Middle frontal gyrus (tissue), 1 donor: Measurements from ENCODE around the gene CNOT6L.

Experiments used
- DNase-seq: peaks from one replicate; pipeline ENCODE4 v3.0.0-alpha.2; 2015; ENCODE audit warnings: low spot score; ENCODE audit errors: extremely low spot score

Gene CNOT6L

DNA sequence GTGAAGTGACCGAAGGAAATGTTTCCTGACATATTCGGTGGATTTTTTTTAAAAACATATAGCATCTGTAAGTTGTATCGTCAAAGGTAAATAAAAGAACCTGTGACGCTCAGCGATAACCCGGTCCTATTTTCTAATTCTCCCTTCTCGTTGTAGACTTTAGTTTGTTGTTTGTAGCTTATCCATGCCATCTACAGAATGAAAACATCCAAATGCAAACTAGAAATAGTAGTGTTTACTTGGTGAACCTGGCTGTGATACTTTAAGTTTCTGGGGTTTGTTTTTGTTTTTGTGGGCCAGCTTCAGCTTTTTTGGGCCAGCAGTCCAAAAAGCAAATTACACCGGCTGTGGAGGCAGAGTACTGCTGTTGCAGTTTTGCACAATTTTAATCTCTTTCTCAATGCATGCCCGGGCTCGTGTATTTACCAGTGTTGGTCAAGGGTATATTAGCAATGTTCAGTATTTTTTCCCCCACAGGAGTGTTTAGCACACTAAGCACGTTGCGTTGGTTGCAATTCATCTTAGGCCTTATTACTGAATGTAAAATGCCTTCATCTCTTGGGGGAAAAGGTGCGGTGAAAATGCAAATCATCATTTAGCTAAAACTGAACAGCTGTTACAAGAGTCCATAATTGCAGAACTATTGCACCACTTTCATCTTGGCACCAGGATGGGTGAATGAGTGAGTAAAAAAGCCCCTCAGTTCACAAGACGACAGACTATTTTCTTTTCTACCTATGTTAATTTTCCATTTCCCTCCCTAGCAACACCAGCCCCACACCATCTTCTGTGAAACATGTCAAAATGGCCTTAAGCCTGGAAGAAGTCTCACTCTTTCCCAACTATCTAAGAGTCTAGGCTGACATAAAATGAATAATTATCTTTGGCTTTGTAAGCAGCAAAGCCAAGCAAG lies 1.7 kb upstream of the CNOT6L start:
- DNase-seq: no peak

DNA sequence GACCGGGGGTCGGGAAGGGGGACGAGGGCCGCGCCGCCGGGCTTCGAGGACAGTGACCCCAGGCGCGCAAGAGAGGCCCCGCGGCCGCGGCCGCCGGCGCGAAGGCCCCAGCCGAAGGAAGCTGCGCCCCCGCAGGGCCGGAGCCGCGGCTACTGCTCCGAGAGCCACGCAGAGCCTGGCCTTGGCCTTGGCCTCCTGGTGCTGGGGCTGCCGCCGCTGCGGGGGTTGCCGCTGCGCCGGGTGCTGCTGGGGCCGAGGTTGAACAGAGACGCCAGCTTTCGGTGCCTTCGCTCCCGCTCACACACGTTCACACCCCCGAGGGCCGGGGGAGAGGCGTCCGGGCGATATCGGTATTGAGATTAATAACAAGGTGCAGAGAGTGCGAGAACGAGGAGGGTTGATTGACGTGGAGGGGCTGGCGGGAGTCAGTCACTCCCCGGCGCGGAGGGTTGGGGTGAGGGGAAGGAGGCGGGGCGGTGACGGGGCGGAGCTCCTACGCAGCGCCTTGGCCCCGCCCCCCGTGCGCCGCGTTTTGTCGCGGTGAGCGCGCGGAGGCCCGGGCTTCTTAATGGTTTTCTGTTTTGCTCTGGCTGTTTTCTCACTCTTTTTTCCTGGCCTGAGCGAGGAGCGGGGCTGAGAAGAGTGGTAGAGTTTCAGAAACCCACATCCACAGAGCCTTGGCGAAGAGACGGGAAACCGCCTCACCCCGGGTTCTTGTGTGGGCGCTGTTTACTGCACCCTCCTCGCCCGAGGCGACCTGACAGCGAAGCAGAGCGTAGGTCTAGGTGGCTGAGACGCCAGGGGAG lies 878 bp upstream of the CNOT6L start:
- DNase-seq: peak; percentile 91

DNA sequence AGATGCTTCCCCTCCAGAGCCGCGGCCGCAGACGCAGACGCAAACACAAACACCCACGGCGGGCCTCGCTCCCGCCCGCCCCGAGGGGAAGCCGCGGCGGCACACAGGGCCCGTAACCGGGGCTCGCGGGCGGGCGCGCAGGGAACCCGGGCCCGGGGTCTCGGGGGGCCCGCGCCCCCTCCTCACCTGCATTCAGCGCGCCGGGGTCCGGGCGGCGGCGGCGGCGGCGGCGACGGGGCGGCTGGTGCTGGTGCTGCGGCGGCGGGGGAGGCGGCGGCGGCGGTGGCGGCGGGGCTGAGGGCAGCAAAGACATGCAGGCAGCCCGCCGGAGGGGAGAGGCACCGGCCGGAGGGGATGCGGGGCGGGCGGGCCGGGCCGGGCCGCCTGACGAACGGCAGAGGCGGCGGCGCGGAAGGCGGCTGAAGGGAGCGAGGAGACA lies 255 bp upstream of the CNOT6L start:
- DNase-seq: no peak

DNA sequence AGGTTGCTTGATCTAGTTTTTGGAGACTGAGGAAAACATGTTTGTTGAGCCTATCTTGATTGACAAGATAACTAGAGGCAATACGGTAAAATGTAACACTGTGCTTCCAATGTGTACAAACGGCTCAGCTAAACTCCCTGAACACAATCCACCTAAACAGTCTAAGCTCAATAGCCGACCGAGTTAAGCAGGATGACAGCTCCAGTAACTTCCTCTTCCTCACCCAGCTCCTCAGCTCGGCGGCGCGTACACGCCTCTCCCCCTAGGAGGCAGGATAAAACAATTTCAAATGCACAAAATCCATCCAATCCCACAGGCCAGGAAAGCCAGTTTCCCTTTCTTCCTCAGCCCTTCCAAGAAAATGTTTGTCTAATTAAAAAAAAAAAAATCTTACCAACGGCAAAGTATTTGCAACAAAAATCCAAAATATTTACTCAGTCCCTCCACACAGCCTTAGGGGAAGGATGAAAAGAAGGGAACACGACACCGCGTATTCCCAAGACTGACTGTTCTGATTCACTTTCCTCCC lies 1.0 kb downstream of the CNOT6L start:
- no peak for DNase-seq

DNA sequence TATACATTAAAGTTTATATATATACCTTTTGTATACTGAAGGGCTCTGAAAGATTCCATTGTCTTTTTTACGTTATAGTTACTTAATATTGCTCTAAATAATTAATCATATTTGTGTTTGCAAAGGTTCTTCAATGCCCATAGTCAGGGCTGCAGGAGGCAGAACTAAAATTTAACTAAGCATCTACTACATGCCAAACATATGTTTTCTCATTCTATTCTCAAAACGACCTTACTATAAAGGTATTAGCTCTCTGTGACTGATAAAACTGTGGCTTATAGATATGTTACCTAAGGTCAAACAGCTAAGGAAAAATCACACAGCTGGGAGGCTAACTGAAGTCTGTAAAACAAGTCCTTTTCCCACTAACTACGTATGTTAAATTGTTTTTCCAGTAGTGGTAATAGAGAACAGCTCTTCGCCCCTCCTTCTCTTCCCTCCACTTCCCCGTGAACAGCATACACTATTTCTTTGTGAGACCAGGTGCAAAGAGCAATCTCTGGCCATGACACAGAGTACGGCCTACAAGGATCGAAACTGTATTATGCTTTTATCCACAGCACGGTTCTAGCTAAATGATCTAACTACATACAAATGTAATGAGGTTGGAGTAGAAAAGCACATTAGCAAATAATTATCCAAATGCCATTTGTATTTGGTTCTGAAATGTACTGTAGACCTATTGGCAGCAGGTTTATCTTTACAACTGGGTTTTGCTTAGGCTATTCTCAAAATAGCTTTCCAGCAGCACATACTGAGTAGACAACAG lies 1.7 kb downstream of the CNOT6L start:
- DNase-seq: no peak

DNA sequence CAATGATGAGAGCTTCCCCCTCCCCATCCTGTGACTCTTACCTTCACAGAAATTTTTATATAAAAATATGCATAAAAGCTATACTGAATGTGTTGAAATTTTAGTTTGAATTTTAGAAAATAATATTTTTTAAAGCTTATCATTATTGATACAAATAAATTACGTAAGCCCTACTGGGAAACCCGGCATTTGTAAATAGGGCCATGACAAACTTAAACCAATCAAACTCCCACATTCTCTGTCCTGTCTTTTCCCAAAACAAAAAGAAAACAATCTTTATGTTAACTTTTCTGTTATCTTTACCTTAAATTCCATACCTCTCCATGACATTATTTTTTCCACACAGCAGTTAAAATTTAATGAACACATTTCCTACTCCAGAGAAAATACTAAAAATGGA lies 2.6 kb downstream of the CNOT6L start:
- DNase-seq: no peak

DNA sequence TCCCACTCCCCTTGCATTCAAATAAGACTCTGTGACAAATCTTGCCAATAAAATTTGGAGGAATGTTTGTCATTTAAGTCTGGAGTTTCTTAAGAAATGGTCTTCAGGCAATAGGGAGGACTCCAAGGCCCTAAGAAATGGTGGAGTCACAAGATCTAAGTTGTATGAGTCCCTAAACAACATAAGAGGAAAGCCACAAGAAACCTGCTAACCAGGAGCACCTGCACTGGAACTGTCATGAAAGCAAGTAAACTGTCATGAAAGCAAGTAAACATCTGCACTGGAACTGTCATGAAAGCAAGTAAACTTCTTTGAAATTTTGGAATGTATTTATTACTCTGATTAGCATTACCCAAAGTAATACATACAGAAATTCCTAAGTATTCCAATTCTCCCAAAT lies 3.5 kb downstream of the CNOT6L start:
- no peak for DNase-seq

DNA sequence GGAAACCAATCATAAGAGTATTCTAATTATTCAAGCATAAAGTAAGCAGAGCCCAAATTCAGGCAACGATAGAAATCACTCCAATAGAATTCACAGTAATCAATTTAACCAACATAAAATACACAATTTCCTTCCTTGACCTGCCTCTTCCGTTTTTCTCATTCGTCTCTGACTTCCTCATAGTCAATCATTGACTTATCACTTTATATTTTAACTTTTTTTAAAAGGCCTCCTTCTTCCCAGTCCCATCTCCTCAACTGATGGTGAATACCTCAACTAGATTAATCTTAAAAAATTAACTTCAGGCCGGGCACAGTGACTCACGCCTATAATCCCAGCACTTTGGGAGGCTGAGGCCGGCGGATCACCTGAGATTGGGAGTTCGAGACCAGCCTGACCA lies 13.3 kb downstream of the CNOT6L start:
- DNase-seq: no peak

DNA sequence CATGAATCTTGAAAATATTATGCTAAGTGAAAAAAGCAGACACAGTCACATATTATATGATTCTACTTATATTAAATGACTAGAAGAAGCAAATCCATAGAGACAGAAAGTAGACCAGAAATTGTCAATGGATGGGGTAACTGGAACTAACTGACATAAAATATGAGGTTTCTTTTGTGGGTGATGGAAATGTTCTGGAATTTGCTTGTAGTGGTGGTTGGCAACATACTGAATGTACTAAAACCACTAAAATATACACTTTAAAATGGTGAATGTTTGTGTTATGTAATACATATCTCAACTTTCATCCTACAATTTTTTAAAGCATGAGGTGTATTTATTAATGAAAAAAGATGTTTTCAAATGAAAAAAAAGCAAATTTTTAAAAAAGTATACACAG lies 14.7 kb downstream of the CNOT6L start:
- no peak for DNase-seq

DNA sequence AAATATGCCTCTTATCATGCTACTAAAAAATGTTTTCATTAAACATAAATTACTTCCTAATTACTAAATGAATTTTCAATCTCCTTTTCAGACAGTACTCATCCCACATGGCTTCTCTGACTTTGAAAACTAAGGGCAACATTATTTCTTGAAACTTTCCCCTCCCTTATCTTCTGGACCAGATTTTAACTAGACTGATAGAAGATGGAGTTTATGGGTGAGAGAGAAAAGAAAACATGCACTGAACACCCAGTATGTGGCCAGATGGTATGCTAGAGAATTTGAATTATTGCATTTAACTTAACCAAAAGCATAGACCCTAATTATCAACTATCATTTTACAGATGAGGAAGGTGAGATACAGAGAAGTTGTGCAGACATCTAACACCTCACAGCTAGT lies 16.8 kb downstream of the CNOT6L start:
- DNase-seq: no peak

DNA sequence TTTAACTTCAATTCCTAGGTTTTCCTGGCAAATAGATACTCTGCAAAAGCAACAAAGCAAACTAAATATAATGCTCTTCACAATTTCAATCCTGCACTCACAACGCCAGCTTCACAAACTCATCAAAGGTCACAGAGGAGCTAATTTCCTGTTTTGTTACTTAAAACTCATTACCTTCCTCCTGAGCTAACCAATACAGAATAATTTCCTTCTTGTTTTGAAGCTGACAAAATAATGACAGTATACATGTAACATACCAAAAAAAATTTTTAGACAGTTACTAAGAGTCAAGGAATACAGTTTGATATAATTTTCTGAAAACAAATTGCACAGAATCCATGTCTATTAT lies 17.9 kb downstream of the CNOT6L start:
- DNase-seq: no peak

DNA sequence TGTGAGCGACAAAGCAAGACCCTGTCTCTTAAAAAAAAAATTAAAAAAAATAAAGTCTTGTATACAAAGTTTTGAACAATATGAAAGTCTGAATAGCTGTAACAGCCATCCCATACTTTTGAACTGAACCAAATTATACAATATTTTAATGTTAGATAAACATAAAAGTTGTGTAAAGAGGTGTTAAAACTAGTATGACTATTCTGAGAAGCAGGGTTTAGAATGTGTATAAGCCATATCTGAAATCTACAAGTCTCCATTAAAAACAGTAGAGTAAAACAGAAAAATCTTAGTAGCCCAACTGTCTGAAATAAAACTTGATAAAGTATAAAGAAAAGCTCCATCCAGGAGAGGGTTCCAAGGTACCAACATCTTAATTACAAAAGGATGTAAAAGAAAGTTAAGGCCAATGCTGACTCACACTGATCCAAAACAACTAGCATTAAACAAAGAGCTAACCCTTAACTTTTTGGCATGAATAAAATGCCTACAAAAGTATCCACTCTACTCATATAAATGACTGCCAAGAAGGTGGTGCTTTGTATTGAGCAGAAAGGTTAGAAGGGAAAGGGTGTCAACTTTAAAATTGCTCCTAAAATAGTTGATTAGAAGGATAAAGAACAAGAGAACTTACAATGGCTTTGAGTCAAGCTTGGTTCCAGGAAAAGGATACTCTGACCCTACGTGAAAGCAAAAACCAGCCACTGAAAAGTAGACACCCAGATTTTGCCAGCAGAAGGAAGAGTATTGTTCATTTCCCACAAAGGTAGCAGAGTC lies 18.5 kb downstream of the CNOT6L start:
- DNase-seq: no peak

DNA sequence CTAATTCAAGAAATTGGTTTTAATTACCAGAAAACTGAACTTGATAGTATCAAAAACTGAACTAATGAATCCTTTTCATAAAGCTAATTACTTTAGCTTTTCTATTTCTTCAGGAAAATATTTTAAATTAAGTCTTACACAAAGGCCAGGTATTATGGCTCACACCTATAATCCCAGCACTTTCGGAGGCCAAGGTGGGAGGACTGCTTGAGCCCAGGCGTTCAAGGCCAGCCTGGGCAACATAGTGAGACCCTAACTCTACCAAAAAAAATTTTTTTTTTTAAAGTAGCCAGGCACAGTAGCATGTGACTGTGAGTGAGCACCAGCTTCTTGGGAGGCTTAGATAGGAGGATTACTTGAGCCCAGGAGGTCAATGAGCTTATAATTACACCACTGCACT lies 19.1 kb downstream of the CNOT6L start:
- no peak for DNase-seq

DNA sequence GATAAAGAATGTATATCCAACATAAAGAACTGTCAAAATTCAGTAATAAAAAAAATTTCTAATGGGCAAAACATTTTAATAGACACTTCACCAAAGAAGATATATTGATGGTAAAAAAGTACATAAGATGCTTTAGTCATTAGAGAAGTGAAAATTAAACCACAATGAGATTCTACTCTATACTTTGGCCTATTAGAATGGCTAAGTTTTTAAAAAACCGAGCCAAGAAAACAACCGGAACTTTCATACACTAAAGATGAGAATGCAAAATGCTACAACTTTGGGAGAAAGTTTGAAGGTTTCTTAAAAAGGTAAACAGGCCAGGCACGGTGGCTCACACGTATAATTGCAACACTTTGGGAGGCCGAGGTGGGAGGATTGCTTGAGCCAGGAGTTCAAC lies 20.8 kb downstream of the CNOT6L start:
- no peak for DNase-seq

DNA sequence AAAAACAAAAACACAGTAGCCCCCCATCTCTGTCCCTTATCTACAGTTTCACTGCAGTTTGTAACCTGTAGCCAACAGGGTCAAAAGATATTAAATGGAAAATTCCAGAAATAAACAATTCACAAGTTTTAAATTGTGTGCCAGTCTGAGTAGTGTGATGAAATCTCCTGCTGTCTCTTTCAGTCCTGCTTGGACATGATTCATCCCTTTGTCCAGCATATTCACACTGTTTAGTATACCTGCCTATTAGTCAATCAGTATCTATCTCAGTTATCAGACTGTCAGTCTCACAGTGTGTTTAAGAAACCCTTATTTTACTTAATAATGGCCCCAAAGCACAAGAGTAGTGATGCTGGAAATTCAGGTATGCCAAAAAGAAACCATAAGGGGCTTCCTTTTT lies 21.9 kb downstream of the CNOT6L start:
- no peak for DNase-seq

DNA sequence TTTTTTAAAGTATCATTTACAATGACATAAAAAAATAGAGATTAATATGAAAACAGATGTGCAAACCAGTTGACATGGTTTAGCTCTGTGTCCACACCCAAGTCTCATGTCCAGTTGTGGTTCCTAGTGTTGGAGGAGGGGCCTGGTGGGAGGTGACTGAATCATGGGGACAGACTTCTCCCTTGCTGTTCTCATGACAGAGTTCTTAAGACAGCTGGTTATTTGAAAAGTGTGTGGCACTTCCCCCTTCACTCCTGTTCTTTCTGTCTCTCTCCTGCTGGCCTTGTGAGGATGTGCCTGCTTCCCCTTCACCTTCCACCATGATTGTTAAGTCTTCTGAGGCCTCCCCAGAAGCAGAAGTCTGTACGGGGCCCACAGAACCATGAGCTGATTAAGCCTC lies 23.8 kb downstream of the CNOT6L start:
- no peak for DNase-seq

DNA sequence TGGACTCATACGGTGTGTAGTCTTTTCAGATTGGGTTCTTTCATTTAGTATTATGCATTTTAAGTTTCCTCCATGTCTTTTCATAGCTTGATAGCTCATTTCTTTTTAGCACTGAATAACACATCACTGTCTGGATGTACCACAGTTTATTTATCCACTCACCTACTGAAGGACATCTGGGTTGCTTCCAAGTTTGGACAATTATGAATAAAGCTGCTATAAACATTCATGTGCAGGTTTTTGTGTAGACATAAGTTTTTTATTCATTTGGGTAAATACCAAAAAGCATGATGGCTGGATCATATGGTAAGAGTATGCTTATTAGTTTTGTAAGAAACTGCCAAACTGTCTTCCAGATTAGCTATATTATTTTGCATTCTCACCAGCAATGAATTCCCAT lies 29.0 kb downstream of the CNOT6L start:
- DNase-seq: no peak

DNA sequence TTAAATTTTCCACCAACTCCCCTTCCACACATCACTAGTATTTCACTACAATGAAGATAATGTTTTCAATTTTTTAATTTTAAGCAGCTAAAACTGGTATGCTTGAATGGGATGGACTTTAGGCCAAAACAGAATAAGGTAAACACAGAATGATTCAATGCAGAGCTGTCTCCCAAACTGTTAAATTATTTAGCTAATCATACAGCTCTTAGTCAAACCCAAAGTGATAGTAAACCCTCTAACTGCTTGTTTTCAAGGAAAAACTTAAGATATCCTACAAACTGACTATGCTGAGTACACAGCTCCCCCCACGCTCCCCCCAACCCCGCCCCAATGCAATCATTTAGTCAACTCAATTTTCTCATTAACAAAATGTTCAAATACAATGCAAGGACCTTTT lies 30.2 kb downstream of the CNOT6L start:
- DNase-seq: no peak

DNA sequence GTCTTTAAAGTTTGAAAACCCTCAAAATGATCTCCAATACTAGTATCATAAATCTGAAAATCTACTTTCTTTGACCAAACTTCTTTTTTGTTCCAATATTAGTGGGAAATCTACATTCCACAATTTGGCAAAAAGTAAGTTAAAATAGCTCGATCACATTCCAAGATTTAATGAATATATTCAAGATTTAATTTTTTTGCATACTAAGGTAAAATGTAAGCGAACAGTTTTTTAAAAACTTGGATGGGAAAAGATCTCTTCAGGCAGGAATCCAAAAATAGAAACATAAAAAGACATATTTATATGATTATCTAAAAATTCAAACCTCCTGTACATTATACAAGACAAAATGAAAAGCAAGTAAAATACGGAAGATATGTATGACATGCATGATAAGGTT lies 31.2 kb downstream of the CNOT6L start:
- DNase-seq: no peak

DNA sequence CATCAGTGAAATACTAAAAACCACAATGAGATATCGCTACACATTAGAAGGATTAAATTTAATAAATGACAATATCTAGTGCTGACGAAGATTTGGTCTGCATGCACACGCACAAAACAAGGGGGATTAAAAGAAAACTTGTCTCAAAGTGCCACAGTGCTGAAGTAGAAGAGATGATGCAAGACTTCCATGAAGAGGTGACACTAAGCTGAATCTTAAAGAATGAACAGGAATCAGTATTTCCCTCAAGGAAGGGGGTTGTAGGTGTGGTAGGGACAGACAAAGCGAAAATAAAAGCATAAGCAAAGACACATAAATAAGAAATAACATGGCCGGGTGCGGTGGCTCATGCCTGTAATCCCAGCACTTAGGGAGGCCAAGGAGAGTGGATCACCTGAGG lies 33.5 kb downstream of the CNOT6L start:
- DNase-seq: no peak

DNA sequence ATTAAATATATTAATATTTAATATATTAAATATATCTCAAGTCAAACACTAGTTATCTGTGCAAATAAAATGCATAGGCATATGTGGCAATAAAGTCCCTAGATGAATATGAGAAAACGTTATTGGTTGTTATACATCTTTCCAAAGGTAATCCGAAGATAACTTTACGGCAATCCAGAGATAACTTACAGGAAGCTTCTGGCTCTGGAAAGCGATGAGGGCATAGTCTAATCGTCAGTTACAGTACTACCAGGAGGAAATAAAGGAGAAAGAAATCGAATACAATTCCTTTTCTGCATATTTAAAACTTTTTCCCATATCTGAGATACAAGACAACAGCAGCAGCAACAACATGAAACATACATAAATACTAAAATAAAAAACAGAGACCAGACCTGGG lies 35.3 kb downstream of the CNOT6L start:
- no peak for DNase-seq
